H1 (cell line): ENCODE data around the gene EMX2. TPM values are rescaled to one million over a fixed set of nuclear protein-coding genes. Genes with fewer than 3 reads are reported as not detected.
A peak's percentile ranks its signal among the peaks of the same experiment; 100 is the strongest.

Experiments
- CEBPB ChIP-seq: IDR thresholded peaks from 2 replicates; pipeline ENCODE4 v1.6.1; 2012; ENCODE audit warnings: low read depth, low read length
- EP300 ChIP-seq, 2 experiments: IDR thresholded peaks; 1 replicate in 1 of 2; 2 replicates in 1 of 2; pipeline ENCODE4 v1.6.1; 2011 to 2012; ENCODE audit warnings: low read depth in 2 of 2, low read length in 2 of 2, mild to moderate bottlenecking in 2 of 2, borderline replicate concordance in 1 of 2, inconsistent platforms in 1 of 2, moderate library complexity in 1 of 2
- POLR2AphosphoS5 ChIP-seq: IDR thresholded peaks from 2 replicates; pipeline ENCODE4 v1.6.1; 2011; ENCODE audit warnings: low read depth, low read length
- POU5F1 ChIP-seq: IDR thresholded peaks from 2 replicates; pipeline ENCODE4 v1.6.1; 2011; ENCODE audit warnings: low read depth, mild to moderate bottlenecking, low read length, moderate library complexity
- SP2 ChIP-seq: IDR thresholded peaks from 2 replicates; pipeline ENCODE4 v1.6.1; 2012; ENCODE audit warnings: mild to moderate bottlenecking, low read length, inconsistent platforms
- TAF7 ChIP-seq: optimal IDR thresholded peaks from 2 replicates; pipeline ENCODE3; 2011; ENCODE audit warnings: low read depth, mild to moderate bottlenecking, inconsistent platforms, low read length, moderate library complexity, borderline replicate concordance
- polyA plus RNA-seq, 7 experiments: library from polyadenylated mRNA; depleted of rRNA in 3 of 7; stranded (reverse) in 5 of 7; unstranded in 2 of 7; fragments of >200 nt in 5 of 7; fragments of 200-250 nt in 2 of 7; gene quantifications; 1 replicate in 5 of 7; 2 replicates in 1 of 7; 4 replicates in 1 of 7; pipeline versions ENCODE4 v1.2.1 to v1.2.3, GENCODE V29; 2011 to 2013; ENCODE audit warnings: missing spikeins in 2 of 7, mixed read lengths in 2 of 7
- total RNA-seq: library from RNA; stranded (reverse); fragmentation: NEBNext Ultra II Directional; extraction: Animal tissue kit (Norgen Biotek cat#: 25700); gene quantifications from 2 replicates; pipeline ENCODE4 v1.2.1, GENCODE V29; 2021
- TF ChIP-seq, protein P1 (sequence below), 3 experiments: IDR thresholded peaks; 1 replicate in 2 of 3; 2 replicates in 1 of 3; pipeline versions ENCODE4 v1.5.1 to v1.6.1; 2011; ENCODE audit warnings: low read length in 3 of 3, mild to moderate bottlenecking in 3 of 3, inconsistent platforms in 2 of 3, low read depth in 1 of 3, moderate library complexity in 1 of 3; ENCODE audit not compliant: insufficient read depth in 1 of 3; ENCODE audit errors: control extremely low read depth in 1 of 3
- TF ChIP-seq, protein P2 (sequence below): IDR thresholded peaks from 2 replicates; pipeline ENCODE4 v1.6.1; 2011; ENCODE audit warnings: low read depth, mild to moderate bottlenecking, low read length; ENCODE audit not compliant: insufficient read depth

The EMX2 gene
- total and polyA plus RNA-seq, 2 of the 8 experiments (the other 6 are each of a cell fraction or from before 2014, with no cell fraction given), result not detected

DNA sequence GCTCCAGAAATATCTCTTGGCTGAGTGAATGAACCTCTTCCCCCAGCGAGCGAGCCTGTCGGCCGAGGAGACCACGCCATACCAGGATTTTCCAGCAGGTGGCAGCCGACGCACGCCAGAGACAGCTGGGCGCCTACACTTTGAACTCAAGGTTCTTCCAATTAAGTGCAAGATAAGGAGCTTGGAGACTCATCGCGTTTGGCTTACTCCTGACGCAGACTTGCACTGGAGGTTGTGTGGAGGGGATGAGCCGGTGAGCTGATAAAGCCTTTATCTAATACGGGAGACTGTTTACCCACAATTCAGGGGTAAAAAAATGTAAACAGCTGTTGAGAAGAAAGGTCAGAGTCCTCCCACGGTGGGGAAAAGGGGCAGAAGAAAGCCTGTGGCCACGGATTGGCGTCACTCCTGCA lies 45.9 kb upstream of the EMX2 start (continued):
- TF ChIP-seq TAF7, result peak; percentile 50
- peak in 1 of 2 experiments; percentile 41; a peak in 1 of 3 replicates for TF ChIP-seq EP300 (IDR thresholded peaks at IDR 0.05; ENCODE audit: borderline replicate concordance in 1 of 2, low read depth in 2 of 2, low read length in 2 of 2)
- TF ChIP-seq POLR2AphosphoS5, result no peak
- no peak for TF ChIP-seq CEBPB
- TF ChIP-seq SP2, result no peak
- TF ChIP-seq, protein P1, sequence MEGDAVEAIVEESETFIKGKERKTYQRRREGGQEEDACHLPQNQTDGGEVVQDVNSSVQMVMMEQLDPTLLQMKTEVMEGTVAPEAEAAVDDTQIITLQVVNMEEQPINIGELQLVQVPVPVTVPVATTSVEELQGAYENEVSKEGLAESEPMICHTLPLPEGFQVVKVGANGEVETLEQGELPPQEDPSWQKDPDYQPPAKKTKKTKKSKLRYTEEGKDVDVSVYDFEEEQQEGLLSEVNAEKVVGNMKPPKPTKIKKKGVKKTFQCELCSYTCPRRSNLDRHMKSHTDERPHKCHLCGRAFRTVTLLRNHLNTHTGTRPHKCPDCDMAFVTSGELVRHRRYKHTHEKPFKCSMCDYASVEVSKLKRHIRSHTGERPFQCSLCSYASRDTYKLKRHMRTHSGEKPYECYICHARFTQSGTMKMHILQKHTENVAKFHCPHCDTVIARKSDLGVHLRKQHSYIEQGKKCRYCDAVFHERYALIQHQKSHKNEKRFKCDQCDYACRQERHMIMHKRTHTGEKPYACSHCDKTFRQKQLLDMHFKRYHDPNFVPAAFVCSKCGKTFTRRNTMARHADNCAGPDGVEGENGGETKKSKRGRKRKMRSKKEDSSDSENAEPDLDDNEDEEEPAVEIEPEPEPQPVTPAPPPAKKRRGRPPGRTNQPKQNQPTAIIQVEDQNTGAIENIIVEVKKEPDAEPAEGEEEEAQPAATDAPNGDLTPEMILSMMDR (IDR thresholded peaks at IDR 0.05; ENCODE audit: control extremely low read depth in 1 of 3, insufficient read depth in 1 of 3, low read depth in 1 of 3, low read length in 3 of 3), result peak; percentile 90 to 95 (median 92)
- no peak for TF ChIP-seq POU5F1
- TF ChIP-seq, protein P2, sequence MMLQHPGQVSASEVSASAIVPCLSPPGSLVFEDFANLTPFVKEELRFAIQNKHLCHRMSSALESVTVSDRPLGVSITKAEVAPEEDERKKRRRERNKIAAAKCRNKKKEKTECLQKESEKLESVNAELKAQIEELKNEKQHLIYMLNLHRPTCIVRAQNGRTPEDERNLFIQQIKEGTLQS, result no peak
